Measurements from ENCODE around the gene KCNMB2. TPM values are rescaled to one million over a fixed set of nuclear protein-coding genes. Genes with fewer than 3 reads are reported as not detected.

Gene KCNMB2
- total RNA-seq, 4 donors from 2014 or later, result not detected

GRCh38 chr3:178586076-178586475 is 49.8 kb downstream of the KCNMB2 start:
- H3K4me3 ChIP-seq, result no peak overlapping the region
- no peaks in the 10 kb centered on the region for H3K36me3 ChIP-seq
- no peak for DNase-seq
- TF ChIP-seq POLR2A (IDR thresholded peaks at IDR 0.05) (no peak), CTCF (IDR thresholded peaks at IDR 0.05) (no peak)
- no peak overlapping the region for H3K27ac ChIP-seq
- H3K9me3 ChIP-seq, result no peaks in the 10 kb centered on the region
- no peaks in the 10 kb centered on the region for H3K27me3 ChIP-seq
- H3K4me1 ChIP-seq, result no peaks in the 10 kb centered on the region

- TF ChIP-seq POLR2A (IDR thresholded peaks at IDR 0.05) (no peak), CTCF (IDR thresholded peaks at IDR 0.05) (no peak)
- Histone ChIP-seq H3K4me1 (no peaks in the 10 kb centered on the region), H3K27me3 (no peaks in the 10 kb centered on the region), H3K4me3 (no peak overlapping the region), H3K9me3 (no peaks in the 10 kb centered on the region), H3K36me3 (no peaks in the 10 kb centered on the region), H3K27ac (no peak overlapping the region)
- no peak for DNase-seq
These were observed 52.4 kb downstream of the KCNMB2 start for GRCh38 chr3:178588628-178589027.

GRCh38 chr3:178593786-178594185 is 57.5 kb downstream of the KCNMB2 start:
- Histone ChIP-seq H3K27ac (no peak overlapping the region), H3K27me3 (no peaks in the 10 kb centered on the region), H3K9me3 (no peaks in the 10 kb centered on the region), H3K4me1 (no peaks in the 10 kb centered on the region), H3K36me3 (no peaks in the 10 kb centered on the region), H3K4me3 (no peak overlapping the region)
- DNase-seq, result no peak
- no peak for TF ChIP-seq POLR2A (IDR thresholded peaks at IDR 0.05)
- no peak for TF ChIP-seq CTCF (IDR thresholded peaks at IDR 0.05)

- Histone ChIP-seq H3K27me3 (no peaks in the 10 kb centered on the region), H3K4me1 (no peaks in the 10 kb centered on the region), H3K9me3 (no peaks in the 10 kb centered on the region), H3K27ac (no peak overlapping the region), H3K36me3 (no peaks in the 10 kb centered on the region), H3K4me3 (no peak overlapping the region)
- TF ChIP-seq POLR2A (IDR thresholded peaks at IDR 0.05) (no peak), CTCF (IDR thresholded peaks at IDR 0.05) (no peak)
- no peak for DNase-seq
These were observed 61.1 kb downstream of the KCNMB2 start for GRCh38 chr3:178597371-178597770.

- H3K9me3 ChIP-seq, result no peaks in the 10 kb centered on the region
- TF ChIP-seq POLR2A (IDR thresholded peaks at IDR 0.05), result no peak
- no peaks in the 10 kb centered on the region for H3K27me3 ChIP-seq
- no peak for DNase-seq
- H3K4me1 ChIP-seq, result no peaks in the 10 kb centered on the region
- no peak overlapping the region for H3K27ac ChIP-seq
- no peak overlapping the region for H3K4me3 ChIP-seq
- H3K36me3 ChIP-seq, result no peaks in the 10 kb centered on the region
These were observed 66.6 kb downstream of the KCNMB2 start for GRCh38 chr3:178602856-178603255.

GRCh38 chr3:178603735-178604134 is 67.5 kb downstream of the KCNMB2 start:
- Histone ChIP-seq H3K4me1 (no peaks in the 10 kb centered on the region), H3K9me3 (no peaks in the 10 kb centered on the region), H3K36me3 (no peaks in the 10 kb centered on the region), H3K4me3 (no peak overlapping the region), H3K27ac (no peak overlapping the region), H3K27me3 (no peaks in the 10 kb centered on the region)
- TF ChIP-seq CTCF (IDR thresholded peaks at IDR 0.05) (no peak), POLR2A (IDR thresholded peaks at IDR 0.05) (no peak)
- no peak for DNase-seq
